Measurements from ENCODE around the gene MOB1A. TPM values are rescaled to one million over a fixed set of nuclear protein-coding genes. Genes with fewer than 3 reads are reported as not detected.

Gene MOB1A
- total RNA-seq, 2 donors from 2014 or later, result 47.8 TPM

GRCh38 chr2:74198461-74199274, 20.0 kb upstream of the MOB1A start, which contains the start of gene MTHFD2:
Gene MTHFD2 (plus strand): TSS chr2:74198615. CDS start chr2:74198642, 27 bp downstream.
- Histone ChIP-seq H3K27me3 (no peaks in the 10 kb centered on the region), H3K4me3 (peak within 1 kb of the TSS; percentile 55 to 83), H3K36me3 (no peaks in the 10 kb centered on the region), H3K9me3 (no peaks in the 10 kb centered on the region), H3K4me1 (peaks cover 0 to 14% of the 10 kb centered on the region in 2 donors), H3K27ac (peak within 1 kb of the TSS; percentile 88 to 92)
- DNase-seq (ENCODE audit: low spot score), result peak; percentile 94
- TF ChIP-seq CTCF (IDR thresholded peaks at IDR 0.05), result peak; percentile 77 to 80

- no peaks in the 10 kb centered on the region for H3K9me3 ChIP-seq
- TF ChIP-seq CTCF (IDR thresholded peaks at IDR 0.05), result no peak
- H3K4me1 ChIP-seq, result peaks cover 0 to 14% of the 10 kb centered on the region in 2 donors
- DNase-seq (ENCODE audit: low spot score), result no peak
- no peaks in the 10 kb centered on the region for H3K27me3 ChIP-seq
- H3K36me3 ChIP-seq, result no peaks in the 10 kb centered on the region
- H3K27ac ChIP-seq, result peak overlapping the region; percentile 88 to 92
- H3K4me3 ChIP-seq, result peak overlapping the region; percentile 55 to 83
These were observed 19.4 kb upstream of the MOB1A start for GRCh38 chr2:74198023-74198460.

- H3K36me3 ChIP-seq, result no peaks in the 10 kb centered on the region
These were observed 18.4 kb upstream of the MOB1A start for GRCh38 chr2:74197049-74197448.

GRCh38 chr2:74194799-74195198, 16.1 kb upstream of the MOB1A start:
- Histone ChIP-seq H3K36me3 (no peaks in the 10 kb centered on the region), H3K27me3 (no peaks in the 10 kb centered on the region), H3K4me3 (no peak overlapping the region), H3K27ac (no peak overlapping the region), H3K9me3 (no peaks in the 10 kb centered on the region), H3K4me1 (peaks cover 0 to 12% of the 10 kb centered on the region in 2 donors)
- no peak for DNase-seq (ENCODE audit: low spot score)
- no peak for TF ChIP-seq CTCF (IDR thresholded peaks at IDR 0.05)

More at GRCh38 chr2:74197049-74197448, 18.4 kb upstream of the MOB1A start:
- no peak for TF ChIP-seq CTCF (IDR thresholded peaks at IDR 0.05)
- no peak overlapping the region for H3K4me3 ChIP-seq
- no peak overlapping the region for H3K27ac ChIP-seq
- peaks cover 0 to 14% of the 10 kb centered on the region in 2 donors for H3K4me1 ChIP-seq
- no peak for DNase-seq (ENCODE audit: low spot score)
- no peaks in the 10 kb centered on the region for H3K9me3 ChIP-seq
- no peaks in the 10 kb centered on the region for H3K27me3 ChIP-seq

GRCh38 chr2:74191596-74192380, 13.1 kb upstream of the MOB1A start:
- no peak for TF ChIP-seq CTCF (IDR thresholded peaks at IDR 0.05)
- H3K9me3 ChIP-seq, result no peaks in the 10 kb centered on the region
- H3K4me1 ChIP-seq, result no peaks in the 10 kb centered on the region
- no peak overlapping the region for H3K27ac ChIP-seq
- DNase-seq (ENCODE audit: low spot score), result no peak
- H3K4me3 ChIP-seq, result no peak overlapping the region
- H3K27me3 ChIP-seq, result no peaks in the 10 kb centered on the region
- H3K36me3 ChIP-seq, result no peaks in the 10 kb centered on the region
